H1 (cell line): Measurements from ENCODE around the gene MB.

Experiments used
- BRCA1 ChIP-seq: IDR thresholded peaks from 2 replicates; pipeline ENCODE4 v1.6.1; 2012; ENCODE audit warnings: low read depth, low read length, improper control_type of control experiment
- CTCF ChIP-seq, 3 experiments: IDR thresholded peaks; 1 replicate in 2 of 3; 2 replicates in 1 of 3; pipeline versions ENCODE4 v1.5.1 to v1.6.1; 2011; ENCODE audit warnings: low read length in 3 of 3, mild to moderate bottlenecking in 3 of 3, inconsistent platforms in 2 of 3, low read depth in 1 of 3, moderate library complexity in 1 of 3; ENCODE audit not compliant: insufficient read depth in 1 of 3; ENCODE audit errors: control extremely low read depth in 1 of 3
- POLR2A ChIP-seq, 2 experiments: IDR thresholded peaks; 1 replicate in 1 of 2; 2 replicates in 1 of 2; pipeline ENCODE4 v1.6.1; 2011; ENCODE audit warnings: low read depth in 2 of 2, low read length in 2 of 2, mild to moderate bottlenecking in 2 of 2; ENCODE audit errors: control extremely low read depth in 1 of 2
- SAP30 ChIP-seq: fragments of 300-600 bp; sonication (generic); IDR thresholded peaks from 2 replicates; pipeline ENCODE4 v1.7.1; 2012; ENCODE audit warnings: low read length, moderate library complexity, mild to moderate bottlenecking, inconsistent platforms; ENCODE audit not compliant: insufficient read depth, insufficient replicate concordance
- SP2 ChIP-seq: IDR thresholded peaks from 2 replicates; pipeline ENCODE4 v1.6.1; 2012; ENCODE audit warnings: mild to moderate bottlenecking, low read length, inconsistent platforms

- TF ChIP-seq BRCA1 (no peak), CTCF (IDR thresholded peaks at IDR 0.05; ENCODE audit: control extremely low read depth in 1 of 3, insufficient read depth in 1 of 3, low read depth in 1 of 3, low read length in 3 of 3) (no peak), POLR2A (IDR thresholded peaks at IDR 0.05; ENCODE audit: control extremely low read depth in 1 of 2, low read depth in 2 of 2, low read length in 2 of 2) (no peak), SP2 (no peak), SAP30 (no peak)
These were observed 30.4 kb downstream of the MB start for GRCh38 chr22:35586771-35587170.
